PFSK-1 (cell line): ENCODE measurements around the gene CHAC1.

Source experiments
- FOXP2 ChIP-seq: optimal IDR thresholded peaks from 2 replicates; pipeline ENCODE3; 2011; ENCODE audit warnings: borderline replicate concordance, control low read depth, inconsistent platforms; ENCODE audit not compliant: insufficient read depth; ENCODE audit errors: extremely low read length, extremely low read depth
- POLR2AphosphoS5 ChIP-seq: IDR thresholded peaks from 2 replicates; pipeline ENCODE4 v1.6.1; 2012; ENCODE audit warnings: low read depth, mild to moderate bottlenecking, control low read depth, low read length, moderate library complexity
- SIN3A ChIP-seq: IDR thresholded peaks from 2 replicates; pipeline ENCODE4 v1.6.1; 2012; ENCODE audit warnings: mild to moderate bottlenecking, low read length, moderate library complexity, borderline replicate concordance; ENCODE audit not compliant: insufficient read depth
- TAF1 ChIP-seq: IDR thresholded peaks from 2 replicates; pipeline ENCODE4 v1.6.1; 2012; ENCODE audit warnings: low read length, control low read depth, borderline replicate concordance; ENCODE audit not compliant: insufficient read depth
- TF ChIP-seq, protein P1 (sequence below), 2 experiments: IDR thresholded peaks; 2 replicates each; pipeline versions ENCODE4 v1.6.1 to v1.8.0; 2011 to 2012; ENCODE audit warnings: low read depth in 2 of 2, low read length in 2 of 2, control low read depth in 1 of 2, inconsistent platforms in 1 of 2, mild to moderate bottlenecking in 1 of 2, moderate library complexity in 1 of 2; ENCODE audit not compliant: insufficient read depth in 1 of 2

DNA sequence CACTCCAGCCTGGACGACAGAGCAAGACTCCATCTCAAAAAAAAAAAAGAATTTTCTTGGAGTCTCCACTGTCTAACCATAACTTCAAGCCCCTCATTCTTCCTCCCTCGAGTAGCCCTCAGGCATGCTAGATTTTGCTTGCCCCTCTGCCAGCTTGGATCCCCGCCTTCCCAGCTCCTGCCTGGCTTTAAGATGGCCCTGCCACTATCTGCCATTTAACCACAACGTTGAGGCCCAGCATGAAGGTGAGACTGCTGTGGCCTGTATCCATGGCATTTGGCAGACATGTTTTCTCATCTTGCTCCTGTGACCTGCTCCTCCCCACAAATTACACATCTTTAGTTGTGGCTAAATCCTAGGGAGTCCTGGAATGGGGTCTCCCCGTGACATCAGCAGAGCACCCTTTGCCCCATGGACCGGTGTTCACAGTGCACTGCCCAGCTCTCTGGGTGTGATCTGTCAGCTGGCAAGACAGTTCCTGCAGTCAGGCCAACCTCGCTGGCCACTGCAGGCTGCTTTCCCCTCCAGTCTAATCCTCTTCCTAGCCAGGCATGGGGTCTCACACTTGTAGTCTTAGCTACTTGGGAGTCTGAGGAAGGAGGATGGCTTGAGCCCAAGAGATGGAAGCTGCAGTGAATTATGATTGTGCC, 48.6 kb upstream of the CHAC1 start:
- TF ChIP-seq POLR2AphosphoS5 (no peak), SIN3A (no peak), TAF1 (no peak), FOXP2 (no peak)
- TF ChIP-seq, protein P1, sequence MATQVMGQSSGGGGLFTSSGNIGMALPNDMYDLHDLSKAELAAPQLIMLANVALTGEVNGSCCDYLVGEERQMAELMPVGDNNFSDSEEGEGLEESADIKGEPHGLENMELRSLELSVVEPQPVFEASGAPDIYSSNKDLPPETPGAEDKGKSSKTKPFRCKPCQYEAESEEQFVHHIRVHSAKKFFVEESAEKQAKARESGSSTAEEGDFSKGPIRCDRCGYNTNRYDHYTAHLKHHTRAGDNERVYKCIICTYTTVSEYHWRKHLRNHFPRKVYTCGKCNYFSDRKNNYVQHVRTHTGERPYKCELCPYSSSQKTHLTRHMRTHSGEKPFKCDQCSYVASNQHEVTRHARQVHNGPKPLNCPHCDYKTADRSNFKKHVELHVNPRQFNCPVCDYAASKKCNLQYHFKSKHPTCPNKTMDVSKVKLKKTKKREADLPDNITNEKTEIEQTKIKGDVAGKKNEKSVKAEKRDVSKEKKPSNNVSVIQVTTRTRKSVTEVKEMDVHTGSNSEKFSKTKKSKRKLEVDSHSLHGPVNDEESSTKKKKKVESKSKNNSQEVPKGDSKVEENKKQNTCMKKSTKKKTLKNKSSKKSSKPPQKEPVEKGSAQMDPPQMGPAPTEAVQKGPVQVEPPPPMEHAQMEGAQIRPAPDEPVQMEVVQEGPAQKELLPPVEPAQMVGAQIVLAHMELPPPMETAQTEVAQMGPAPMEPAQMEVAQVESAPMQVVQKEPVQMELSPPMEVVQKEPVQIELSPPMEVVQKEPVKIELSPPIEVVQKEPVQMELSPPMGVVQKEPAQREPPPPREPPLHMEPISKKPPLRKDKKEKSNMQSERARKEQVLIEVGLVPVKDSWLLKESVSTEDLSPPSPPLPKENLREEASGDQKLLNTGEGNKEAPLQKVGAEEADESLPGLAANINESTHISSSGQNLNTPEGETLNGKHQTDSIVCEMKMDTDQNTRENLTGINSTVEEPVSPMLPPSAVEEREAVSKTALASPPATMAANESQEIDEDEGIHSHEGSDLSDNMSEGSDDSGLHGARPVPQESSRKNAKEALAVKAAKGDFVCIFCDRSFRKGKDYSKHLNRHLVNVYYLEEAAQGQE (IDR thresholded peaks at IDR 0.05; ENCODE audit: insufficient read depth in 1 of 2, low read depth in 2 of 2, low read length in 2 of 2): no peak
